ENCODE data around the gene CRYBA2. TPM values are rescaled to one million over a fixed set of nuclear protein-coding genes. Genes with fewer than 3 reads are reported as not detected.

The CRYBA2 gene
- total RNA-seq, 1 donor from 2014 or later = not detected

GRCh38 chr2:219018286-219018685 lies 25.1 kb upstream of the CRYBA2 start:
- Histone ChIP-seq H3K9me3 (ENCODE audit: low read depth) (no peaks in the 10 kb centered on the region), H4K20me1 (ENCODE audit: low read depth) (no peaks in the 10 kb centered on the region), H2AFZ (replicated peaks) (no peak overlapping the region), H3K4me3 (no peak overlapping the region), H3K4me2 (no peak overlapping the region), H3K27me3 (peaks cover 50% of the 10 kb centered on the region), H3K36me3 (no peaks in the 10 kb centered on the region), H3K4me1 (no peaks in the 10 kb centered on the region), H3K27ac (no peak overlapping the region), H3K79me2 (ENCODE audit: low read depth) (no peaks in the 10 kb centered on the region), H3F3A (ENCODE audit: low read depth) (no peaks in the 10 kb centered on the region), H3K9ac (no peak overlapping the region)
- H3K27ac Mint-ChIP-seq = no peak overlapping the region
- H3K9me3 Mint-ChIP-seq = no peaks in the 10 kb centered on the region
- H3K4me3 Mint-ChIP-seq = no peak overlapping the region
- H3K36me3 Mint-ChIP-seq = no peaks in the 10 kb centered on the region
- H3K4me1 Mint-ChIP-seq = peaks cover 2% of the 10 kb centered on the region
- DNase-seq (ENCODE audit: low spot score) = no peak
- no peak for TF ChIP-seq CTCF (IDR thresholded peaks at IDR 0.05)
- TF ChIP-seq EZH2 (IDR thresholded peaks at IDR 0.05) = no peak
- TF ChIP-seq EZH2phosphoT487 (IDR thresholded peaks at IDR 0.05) = no peak
- peaks cover 19% of the 10 kb centered on the region for H3K27me3 Mint-ChIP-seq (ENCODE audit: insufficient read depth, low read depth)

DNA sequence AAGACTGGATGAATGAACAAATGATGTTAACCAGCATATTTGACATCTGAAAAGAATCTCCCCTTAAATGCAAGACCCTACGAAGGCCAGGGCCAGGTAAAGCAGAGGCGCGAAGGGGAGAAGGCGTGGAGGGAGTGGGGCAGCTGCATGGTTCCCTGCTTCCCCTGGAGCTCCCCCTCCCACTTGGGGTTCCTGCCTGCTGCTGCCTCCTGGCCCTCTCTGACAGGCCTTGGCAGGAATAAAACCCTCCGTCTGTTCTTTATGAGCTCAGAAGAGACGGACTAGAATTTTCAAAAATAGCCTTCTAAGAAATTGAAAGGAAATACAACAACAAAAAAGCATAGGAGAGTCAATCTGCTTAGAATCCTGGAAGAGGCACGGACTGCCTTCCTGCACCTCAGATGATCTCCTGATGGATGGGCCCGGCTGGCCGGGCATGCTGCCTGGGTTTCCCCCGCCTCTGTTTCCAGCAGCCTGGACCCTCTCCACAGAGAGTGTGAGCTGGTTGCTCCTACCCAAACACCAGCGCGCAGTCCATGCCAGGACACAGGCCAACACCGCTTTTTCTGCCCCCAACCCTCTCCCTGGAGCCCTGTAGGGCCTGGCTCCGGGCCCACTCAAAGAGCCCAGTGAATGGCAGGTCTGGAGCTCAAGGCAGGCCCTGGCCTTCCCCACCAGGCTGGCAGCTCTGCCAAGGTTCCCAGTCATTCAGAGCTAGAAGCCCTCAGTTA lies 24.1 kb upstream of the CRYBA2 start:
- H3K27me3 Mint-ChIP-seq (ENCODE audit: insufficient read depth, low read depth) = peaks cover 24% of the 10 kb centered on the region

GRCh38 chr2:219016721-219017120 lies 23.5 kb upstream of the CRYBA2 start:
- Histone ChIP-seq H3K9me3 (ENCODE audit: low read depth) (no peaks in the 10 kb centered on the region), H3K4me3 (no peak overlapping the region), H3K27ac (no peak overlapping the region), H3K4me1 (no peaks in the 10 kb centered on the region), H3K4me2 (no peak overlapping the region), H3K79me2 (ENCODE audit: low read depth) (no peaks in the 10 kb centered on the region), H2AFZ (replicated peaks) (no peak overlapping the region), H3F3A (ENCODE audit: low read depth) (no peaks in the 10 kb centered on the region), H4K20me1 (ENCODE audit: low read depth) (no peaks in the 10 kb centered on the region), H3K36me3 (no peaks in the 10 kb centered on the region), H3K9ac (no peak overlapping the region), H3K27me3 (peaks cover 66% of the 10 kb centered on the region)
- TF ChIP-seq EZH2phosphoT487 (IDR thresholded peaks at IDR 0.05) = no peak
- no peak for TF ChIP-seq EZH2 (IDR thresholded peaks at IDR 0.05)
- TF ChIP-seq CTCF (IDR thresholded peaks at IDR 0.05) = no peak
- Mint-ChIP-seq H3K27ac (no peak overlapping the region), H3K36me3 (no peaks in the 10 kb centered on the region), H3K27me3 (ENCODE audit: insufficient read depth, low read depth) (peaks cover 24% of the 10 kb centered on the region), H3K4me3 (no peak overlapping the region), H3K4me1 (no peaks in the 10 kb centered on the region), H3K9me3 (no peaks in the 10 kb centered on the region)
- DNase-seq (ENCODE audit: low spot score) = no peak

More for the DNA sequence above, 24.1 kb upstream of the CRYBA2 start:
- Histone ChIP-seq H3K27me3 (peaks cover 60% of the 10 kb centered on the region), H3K79me2 (ENCODE audit: low read depth) (no peaks in the 10 kb centered on the region), H2AFZ (replicated peaks) (no peak overlapping the region), H3K4me3 (no peak overlapping the region), H3K9me3 (ENCODE audit: low read depth) (no peaks in the 10 kb centered on the region), H3F3A (ENCODE audit: low read depth) (no peaks in the 10 kb centered on the region), H3K36me3 (no peaks in the 10 kb centered on the region), H3K4me1 (no peaks in the 10 kb centered on the region), H3K9ac (no peak overlapping the region), H4K20me1 (ENCODE audit: low read depth) (no peaks in the 10 kb centered on the region), H3K4me2 (no peak overlapping the region), H3K27ac (no peak overlapping the region)
- no peak for DNase-seq (ENCODE audit: low spot score)
- H3K36me3 Mint-ChIP-seq = no peaks in the 10 kb centered on the region
- no peak overlapping the region for H3K27ac Mint-ChIP-seq
- no peaks in the 10 kb centered on the region for H3K9me3 Mint-ChIP-seq
- TF ChIP-seq EZH2phosphoT487 (IDR thresholded peaks at IDR 0.05) = no peak
- no peak for TF ChIP-seq CTCF (IDR thresholded peaks at IDR 0.05)
- no peak for TF ChIP-seq EZH2 (IDR thresholded peaks at IDR 0.05)
- H3K4me1 Mint-ChIP-seq = no peaks in the 10 kb centered on the region
- no peak overlapping the region for H3K4me3 Mint-ChIP-seq

All from neural progenitor cell (in vitro differentiated cells).